ENCODE measurements around the gene PRRC2C. TPM values are rescaled to one million over a fixed set of nuclear protein-coding genes. Genes with fewer than 3 reads are reported as not detected.
"Not testable (repeated sequence)": the region's sequence is repeated elsewhere in the genome, so short reads cannot be mapped to it uniquely, and the experiment has no call there.

PRRC2C gene
- total and polyA plus RNA-seq, 2 of the 4 experiments (the other 2 are of a cell fraction) = 54.0 to 58.3 TPM

GRCh38 chr1:171603042-171603441 is 117.7 kb downstream of the PRRC2C start:
- in situ Hi-C loops (cut with MboI; ENCODE audit: low sequenced_read_pairs); POLR2A ChIA-PET (ENCODE audit: unreplicated experiment); ATAC-seq (ENCODE audit: low read depth): not testable (repeated sequence)

More at GRCh38 chr1:171603042-171603441, 117.7 kb downstream of the PRRC2C start:
- H4K5ac ChIP-seq (ENCODE audit: low read depth, low read length); H4K91ac ChIP-seq (ENCODE audit: insufficient read depth, low read depth, low read length); H3K9me1 ChIP-seq (ENCODE audit: insufficient read depth, low read length); H3K4me3 ChIP-seq (ENCODE audit: insufficient read depth, low read depth, low read length); H3K18ac ChIP-seq (ENCODE audit: low read depth, low read length); H3K23ac ChIP-seq (ENCODE audit: low read depth, low read length); DNase-seq; dilution Hi-C loops (cut with HindIII; ENCODE audit: low sequenced_read_pairs, unreplicated experiment); H2AK5ac ChIP-seq (ENCODE audit: low read depth, low read length); H3K4me2 ChIP-seq (ENCODE audit: low read depth, low read length); H3K14ac ChIP-seq (replicated peaks; ENCODE audit: low read depth, low read length); H2BK5ac ChIP-seq (ENCODE audit: low read depth, low read length, poor library complexity, severe bottlenecking); H2AK9ac ChIP-seq (replicated peaks; ENCODE audit: low read depth, low read length, poor library complexity); H2BK20ac ChIP-seq (ENCODE audit: low read depth, low read length); H3K4ac ChIP-seq (ENCODE audit: low read depth, low read length); H2AFZ ChIP-seq (replicated peaks; ENCODE audit: low read length, poor library complexity); H3K4me1 ChIP-seq (ENCODE audit: control insufficient read depth, insufficient read depth, low read length); H3K27me3 ChIP-seq (ENCODE audit: control insufficient read depth, insufficient read depth, low read length); H3K27ac ChIP-seq (ENCODE audit: insufficient read depth, low read length); H3K9me3 ChIP-seq (ENCODE audit: control insufficient read depth, insufficient read depth, low read length); H2BK120ac ChIP-seq (ENCODE audit: low read depth, low read length); intact Hi-C loops (cut with micrococcal nuclease); H3K9ac ChIP-seq (ENCODE audit: low read depth, low read length); H3K36me3 ChIP-seq (ENCODE audit: control insufficient read depth, insufficient read depth, low read length); H3K56ac ChIP-seq (ENCODE audit: extremely low read depth, insufficient read depth, low read length); H3K79me1 ChIP-seq (ENCODE audit: low read depth in 1 of 2, low read length in 2 of 2); H4K20me1 ChIP-seq (ENCODE audit: insufficient read depth, low read length); H4K8ac ChIP-seq (ENCODE audit: low read depth in 2 of 2, low read length in 2 of 2); H2BK15ac ChIP-seq (ENCODE audit: low read depth, low read length); BruUV-seq (replicated peaks): not testable (repeated sequence)
- no CpG with 5 or more reads among the region's 6 CpGs for WGBS, 2 experiments (ENCODE audit: extremely low coverage in 2 of 2, insufficient read length in 1 of 2)
- CTCF ChIA-PET = interaction anchor here (0.7 kb wide), 1 partner anchor 113 kb away, joined by 3 read pairs; no protein-coding TSS in a partner anchor

Measured in IMR-90 (cell line).